OCI-M2 (cell line): ENCODE results near the gene ERCC6L.
A peak's percentile ranks its signal among the peaks of the same experiment; 100 is the strongest.
"Not testable (repeated sequence)": the region's sequence is repeated elsewhere in the genome, so short reads cannot be mapped to it uniquely, and the experiment has no call there.

Source experiments
- DNase-seq: peaks from one replicate; lab custom pipeline; 2025; ENCODE audit not compliant: unreplicated experiment; lab: John Stamatoyannopoulos, UW

The ERCC6L gene

DNA sequence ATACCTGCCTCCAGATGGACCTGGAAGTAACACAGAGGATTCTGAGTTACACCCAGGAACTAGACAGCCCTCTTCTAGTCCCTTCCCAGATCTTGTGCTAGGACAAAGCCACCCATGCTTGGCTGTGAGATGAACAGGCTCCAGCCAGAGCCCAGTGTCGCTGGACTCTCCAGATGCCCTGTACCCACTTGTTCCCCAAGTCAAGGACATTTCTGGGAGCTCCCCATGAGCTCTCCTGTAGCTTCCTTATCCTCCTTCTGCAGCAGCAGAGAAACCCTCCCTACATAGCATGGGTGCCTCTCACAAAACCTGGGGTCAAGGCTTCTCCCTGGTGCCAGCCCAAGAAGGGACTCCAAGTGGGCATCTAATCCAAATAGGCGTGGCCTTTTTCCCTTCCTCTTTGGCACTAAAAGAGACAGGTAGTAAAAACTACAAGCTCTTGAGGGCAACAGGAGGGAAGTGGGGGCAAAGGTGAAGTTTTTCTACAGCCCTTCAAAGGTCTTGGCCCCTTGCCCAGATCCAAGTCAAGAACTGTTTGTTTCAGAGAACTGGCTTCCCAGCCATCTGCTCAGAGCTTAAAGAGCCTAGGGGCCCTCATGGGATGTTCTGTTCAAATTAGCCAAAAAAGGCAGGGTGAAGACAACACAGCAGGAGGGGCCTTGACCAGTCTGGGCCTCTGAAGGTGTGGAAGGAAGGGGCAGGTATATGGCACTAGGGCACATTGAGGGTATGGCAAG lies 8.5 kb upstream of the ERCC6L start:
- DNase-seq = no peak

GRCh38 chrX:72245461-72246089 lies 6.7 kb upstream of the ERCC6L start:
- no peak for DNase-seq

- DNase-seq = no peak
Measured at GRCh38 chrX:72243472-72243871, 4.6 kb upstream of the ERCC6L start.

DNA sequence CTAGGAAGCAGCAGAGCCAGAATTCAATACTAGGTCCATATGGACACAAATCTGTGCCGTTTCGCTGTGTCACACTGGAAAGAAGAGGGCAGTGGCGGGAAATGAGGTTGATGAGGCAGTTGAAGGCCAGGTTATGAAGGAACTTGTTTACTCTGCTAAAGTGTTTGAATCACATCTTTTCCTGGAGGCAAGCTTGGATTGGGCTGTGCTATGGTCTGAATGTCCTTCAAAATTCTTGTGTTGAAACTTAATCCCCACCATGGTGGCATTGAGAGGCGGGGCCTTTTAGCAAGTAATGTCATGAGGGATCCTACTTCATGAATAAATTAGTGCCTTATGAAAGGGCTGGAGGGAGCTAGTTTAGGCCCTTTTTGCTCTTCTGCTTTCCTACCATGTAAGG lies 2.1 kb upstream of the ERCC6L start:
- DNase-seq = no peak

GRCh38 chrX:72238183-72238582 lies 644 bp downstream of the ERCC6L start:
- no peak for DNase-seq

GRCh38 chrX:72236841-72237240 lies 2.0 kb downstream of the ERCC6L start:
- DNase-seq = no peak

- no peak for DNase-seq
Measured at GRCh38 chrX:72230290-72230689, 8.5 kb downstream of the ERCC6L start.

GRCh38 chrX:72220375-72220774 lies 18.5 kb downstream of the ERCC6L start:
- not testable (repeated sequence) for DNase-seq

DNA sequence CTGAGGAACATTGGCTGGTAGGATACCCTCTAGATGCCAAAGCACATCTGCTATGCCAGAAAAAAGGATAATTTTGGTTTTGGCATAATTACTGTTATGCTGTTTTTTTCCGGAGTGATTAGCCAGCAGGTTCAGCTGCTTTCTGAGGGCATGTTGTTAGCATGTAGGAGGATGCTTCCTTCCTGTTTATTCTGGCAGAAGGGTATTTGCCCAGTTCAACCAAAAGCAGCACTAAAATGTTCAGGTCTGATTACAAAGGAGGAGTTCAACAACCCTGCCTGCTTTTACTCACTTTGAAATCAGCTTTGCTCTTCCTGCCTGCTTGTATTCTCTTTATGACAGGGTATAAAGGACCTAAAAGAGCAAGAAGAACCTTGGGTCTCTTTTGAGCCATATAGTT lies 21.9 kb downstream of the ERCC6L start:
- DNase-seq = no peak

GRCh38 chrX:72208126-72208800 lies 30.6 kb downstream of the ERCC6L start:
- no peak for DNase-seq

DNA sequence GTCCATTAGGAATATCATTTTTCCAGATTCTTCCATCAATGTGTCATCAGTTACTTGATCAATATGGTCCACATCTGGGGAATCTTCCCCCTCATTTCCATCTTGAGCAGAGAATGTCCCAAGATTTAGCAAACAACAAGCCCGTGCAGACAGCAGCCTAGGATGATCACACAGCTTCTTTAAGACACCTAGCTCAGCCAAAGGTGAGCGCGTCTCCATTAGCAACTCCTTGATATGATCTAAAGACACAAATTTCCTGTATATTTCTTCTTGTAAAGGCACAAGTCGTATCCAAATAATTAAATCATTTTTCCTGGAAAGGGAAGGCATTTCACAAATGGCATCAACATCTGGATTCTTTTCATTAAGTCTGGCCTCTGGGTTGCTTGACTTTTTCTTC lies 31.5 kb downstream of the ERCC6L start:
- DNase-seq = no peak

GRCh38 chrX:72205706-72206105 lies 33.1 kb downstream of the ERCC6L start:
- no peak for DNase-seq

GRCh38 chrX:72203421-72203820 lies 35.4 kb downstream of the ERCC6L start:
- DNase-seq = no peak

DNA sequence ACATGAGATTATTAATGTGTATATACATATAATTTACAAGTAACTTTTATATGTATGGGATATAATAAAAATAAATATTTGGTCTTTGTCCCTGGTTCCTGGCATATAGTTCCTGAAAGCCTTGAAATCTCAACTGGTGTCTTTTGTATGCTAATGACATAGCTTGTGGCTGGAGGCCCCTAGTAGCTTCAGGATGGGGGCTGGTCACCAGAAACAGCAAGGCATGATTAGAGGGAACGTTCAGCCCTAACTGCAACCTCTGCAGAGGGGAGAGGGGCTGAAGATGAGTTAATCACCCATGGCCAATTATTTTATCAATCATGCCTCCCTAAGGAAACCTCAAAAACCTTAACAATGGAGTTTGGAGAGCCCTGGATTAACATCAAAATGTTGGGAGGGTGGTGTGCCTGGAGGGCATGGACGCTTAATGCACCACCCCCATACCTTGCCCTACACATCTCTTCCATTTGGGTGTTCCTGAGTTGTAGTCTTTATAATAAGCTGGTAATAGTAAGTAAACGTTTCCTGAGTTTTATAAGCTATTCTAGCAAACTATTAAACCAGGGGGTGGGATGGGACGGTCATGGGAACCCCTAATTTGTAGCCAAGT lies 35.9 kb downstream of the ERCC6L start:
- DNase-seq = no peak

- DNase-seq = no peak
Measured at GRCh38 chrX:72201836-72202536, 36.8 kb downstream of the ERCC6L start.

GRCh38 chrX:72182924-72183323 lies 55.9 kb downstream of the ERCC6L start:
- DNase-seq = no peak

DNA sequence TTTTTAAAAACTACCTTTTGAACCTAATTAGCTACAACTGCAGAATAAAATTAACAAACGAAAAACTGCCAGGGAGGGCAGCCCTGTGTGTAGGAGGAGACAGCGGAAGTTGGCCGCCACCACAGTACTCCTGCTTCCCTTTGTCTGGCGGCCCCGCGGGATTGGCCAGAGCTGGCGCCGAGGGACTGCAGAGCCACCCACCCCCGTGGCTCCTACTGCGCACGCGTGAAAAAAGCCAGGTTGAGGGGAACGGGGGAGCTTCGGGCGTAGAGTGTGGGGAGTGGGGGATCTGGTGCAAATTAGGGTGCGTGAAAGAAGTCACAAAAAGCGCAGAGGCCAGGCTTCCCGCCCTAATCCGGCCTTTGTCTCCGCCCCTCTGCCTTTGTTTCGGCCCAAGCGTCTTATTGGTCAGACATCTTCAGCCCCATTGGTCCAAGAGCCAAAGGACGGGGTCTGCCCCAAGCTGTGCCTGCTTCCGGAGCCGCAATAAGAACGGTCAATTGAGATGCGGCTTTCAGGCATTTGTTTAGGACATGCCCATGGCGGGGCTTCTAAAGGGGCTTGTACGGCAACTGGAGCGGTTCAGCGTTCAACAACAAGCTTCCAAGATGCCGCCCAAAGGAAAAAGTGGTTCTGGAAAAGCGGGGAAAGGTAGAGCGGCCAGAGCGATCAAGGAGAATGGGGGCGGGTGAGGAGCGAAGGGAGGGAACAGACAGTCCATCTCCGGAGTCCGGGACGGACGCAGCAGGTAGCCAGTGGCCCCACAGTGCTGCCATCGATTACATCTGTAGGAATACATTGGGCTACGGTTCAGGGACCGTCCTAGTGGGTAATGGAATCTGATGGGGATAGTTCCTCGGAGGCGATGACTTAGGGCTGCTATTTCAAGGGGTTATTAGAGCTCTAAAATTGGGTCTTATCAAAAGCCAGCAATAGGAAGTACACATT lies 57.4 kb downstream of the ERCC6L start, which contains the start of gene PIN4:
PIN4 (plus strand) TSS at position 580 of the 948 bp plus-strand sequence; CDS start at position 609, 29 bp downstream.
- peak; percentile 28 for DNase-seq

GRCh38 chrX:72180539-72180938 lies 58.3 kb downstream of the ERCC6L start:
- no peak for DNase-seq

DNA sequence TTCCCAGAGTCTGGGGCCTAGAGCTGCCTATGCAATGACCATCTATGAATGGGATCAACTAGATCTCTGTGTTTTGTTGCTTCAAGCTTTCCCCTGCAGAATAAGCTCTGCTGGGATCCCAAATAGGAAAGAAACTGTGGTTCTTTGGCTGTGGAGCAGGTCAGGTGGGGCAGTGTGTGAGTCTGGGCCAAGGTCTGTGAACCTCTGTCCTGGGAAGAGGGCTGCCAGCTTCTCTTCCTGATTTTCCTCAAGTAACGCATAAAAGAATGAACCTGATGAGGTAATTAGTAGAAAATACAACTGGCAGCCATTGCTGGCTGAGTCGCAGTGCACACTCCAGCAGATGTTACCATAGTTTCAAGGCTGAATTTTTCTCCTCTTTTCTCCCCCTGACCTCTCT lies 61.8 kb downstream of the ERCC6L start:
- DNase-seq = no peak

DNA sequence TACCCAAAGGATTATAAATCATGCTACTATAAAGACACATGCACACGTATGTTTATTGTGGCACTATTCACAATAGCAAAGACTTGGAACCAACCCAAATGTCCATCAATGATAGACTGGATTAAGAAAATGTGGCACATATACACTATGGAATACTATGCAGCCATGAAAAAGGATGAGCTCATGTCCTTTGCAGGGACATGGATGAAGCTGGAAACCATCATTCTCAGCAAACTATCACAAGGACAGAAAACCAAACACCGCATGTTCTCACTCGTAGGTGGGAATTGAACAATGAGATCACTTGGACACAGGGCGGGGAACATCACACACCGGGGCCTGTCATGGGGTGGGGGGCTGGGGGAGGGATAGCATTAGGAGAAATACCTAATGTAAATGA lies 62.5 kb downstream of the ERCC6L start:
- not testable (repeated sequence) for DNase-seq
